Putamen (tissue), 1 donor: ENCODE measurements around the gene MRPL1.
"Not testable (repeated sequence)": the region's sequence is repeated elsewhere in the genome, so short reads cannot be mapped to it uniquely, and the experiment has no call there.

Source experiments
- DNase-seq: peaks from one replicate; pipeline ENCODE4 v3.0.0-alpha.2; 2016; ENCODE audit warnings: low spot score

Gene MRPL1

DNA sequence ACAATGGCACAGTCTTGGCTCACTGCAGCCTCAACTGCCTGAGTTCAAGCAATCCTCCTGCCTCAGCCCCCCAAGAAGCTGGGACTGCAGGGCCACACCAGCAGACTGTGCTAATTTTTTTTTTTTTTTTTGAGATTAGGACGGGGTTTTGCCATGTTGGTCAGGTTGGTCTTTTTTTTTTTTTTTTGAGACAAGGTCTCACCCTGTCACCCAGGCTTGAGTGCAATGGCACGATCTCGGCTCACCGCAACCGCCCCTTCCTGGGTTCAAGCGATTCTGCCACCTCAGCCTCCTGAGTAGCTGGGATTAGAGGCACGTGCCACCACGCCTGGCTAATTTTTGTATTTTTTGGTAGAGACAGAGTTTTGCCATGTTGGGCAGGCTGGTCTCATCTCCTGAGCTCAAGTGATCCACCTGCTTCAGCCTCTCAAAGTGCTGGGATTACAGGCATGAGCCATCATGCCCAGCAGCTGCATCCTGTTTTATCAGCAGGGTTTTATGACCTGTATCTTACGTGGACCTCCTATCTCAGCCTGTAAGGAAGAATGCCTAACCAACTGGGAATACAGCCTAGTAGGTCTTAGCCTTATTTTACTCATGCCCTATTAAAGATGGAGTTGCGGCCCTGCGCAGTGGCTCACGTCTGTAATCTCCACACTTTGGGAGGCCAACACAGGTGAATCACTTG, 13.2 kb upstream of the MRPL1 start:
- DNase-seq = no peak

DNA sequence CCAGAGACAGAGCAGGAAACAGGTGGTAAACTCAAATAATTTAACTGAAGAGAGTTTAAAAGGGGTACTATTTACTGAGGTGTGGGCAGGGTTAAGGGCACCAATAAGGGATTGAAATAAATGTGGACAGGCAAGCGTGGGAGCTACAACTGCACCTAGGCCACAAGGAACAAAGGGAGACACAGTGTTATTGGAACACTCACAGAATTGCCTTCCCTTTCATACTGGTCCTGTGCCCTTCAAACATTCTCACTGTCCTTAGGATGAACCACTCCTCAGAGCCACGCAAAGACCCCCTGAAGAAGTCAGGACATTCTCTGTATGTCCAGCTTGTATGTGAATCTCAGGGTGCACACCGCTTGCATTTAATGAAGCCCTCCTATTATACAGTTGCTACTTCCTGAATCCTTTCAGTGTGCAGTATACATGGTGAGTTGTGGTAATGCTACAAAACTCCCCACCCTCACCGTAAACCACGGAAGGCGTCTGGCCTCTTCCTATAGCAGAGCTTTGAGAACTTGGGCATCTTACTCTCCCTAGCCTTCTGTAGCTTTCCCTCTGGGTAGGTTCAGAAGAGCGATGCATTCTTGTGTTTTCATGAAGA, 9.6 kb upstream of the MRPL1 start:
- DNase-seq = no peak

DNA sequence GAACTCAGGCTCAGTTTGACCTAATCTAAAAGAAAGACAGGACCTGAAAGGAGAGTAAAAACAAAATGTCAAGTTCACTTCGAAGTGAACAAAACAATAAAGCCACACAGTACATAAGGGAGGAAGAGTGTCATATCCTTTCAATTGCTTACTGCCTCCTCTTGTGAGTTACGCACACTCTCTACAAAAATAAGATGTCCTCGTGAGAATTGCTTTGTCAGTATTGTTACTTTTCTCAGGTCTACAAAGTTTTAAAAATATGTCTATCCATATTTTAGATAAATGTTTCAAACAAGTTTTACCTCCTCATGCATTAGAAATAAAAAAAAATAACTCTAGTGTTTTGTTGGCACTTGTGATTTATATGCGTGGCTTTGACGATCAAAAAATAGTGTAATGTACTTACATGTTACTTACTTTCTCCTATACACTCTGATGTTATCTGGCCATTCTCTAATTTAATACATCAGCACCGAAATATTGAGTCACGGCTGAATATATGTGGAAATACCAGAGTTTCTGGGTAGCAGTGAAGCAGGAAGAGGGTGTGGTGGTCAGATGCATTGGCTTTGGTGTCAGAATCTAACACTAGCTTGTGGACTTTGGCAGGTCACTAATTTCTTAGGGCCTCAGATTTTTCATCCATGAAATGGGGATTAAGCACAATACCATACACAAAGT, 8.1 kb upstream of the MRPL1 start:
- DNase-seq = no peak

DNA sequence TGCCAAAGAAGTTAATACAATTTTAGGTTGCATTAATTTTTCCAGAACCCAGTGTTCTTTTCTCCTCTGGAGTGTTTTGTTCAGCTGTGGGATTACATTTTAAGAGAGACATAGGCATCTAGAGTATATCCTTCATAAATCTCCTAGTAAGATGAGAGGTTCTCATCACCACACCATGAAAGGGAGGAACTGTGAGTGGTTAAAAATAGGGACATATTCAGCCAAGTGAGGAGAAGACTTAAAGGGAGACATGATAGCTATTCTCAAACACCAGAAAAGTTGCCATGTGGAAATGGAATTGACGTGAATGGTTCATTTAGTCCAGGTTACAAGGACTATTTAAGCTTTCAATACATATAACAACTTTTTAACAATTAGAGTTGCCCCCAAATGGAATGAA, 6.5 kb upstream of the MRPL1 start:
- DNase-seq = no peak

DNA sequence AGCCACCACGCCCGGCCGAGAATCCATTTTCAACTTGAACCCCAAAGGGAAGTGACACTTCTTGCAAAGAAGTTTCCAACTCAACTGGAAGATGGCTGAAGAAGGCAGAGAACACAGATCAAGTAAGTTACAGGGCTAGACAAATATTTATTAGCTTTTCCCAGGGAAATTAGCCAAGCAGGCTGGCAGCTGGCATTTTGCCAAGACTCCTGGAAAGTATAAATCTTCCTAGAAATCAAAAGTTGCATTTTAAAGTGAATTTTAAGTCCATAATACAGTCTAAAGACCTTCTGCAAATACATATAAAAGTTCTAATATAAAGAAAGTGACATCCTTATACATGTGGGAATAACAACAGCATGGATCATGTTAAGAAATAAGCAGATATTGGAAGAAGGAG, 3.4 kb upstream of the MRPL1 start:
- no peak for DNase-seq

DNA sequence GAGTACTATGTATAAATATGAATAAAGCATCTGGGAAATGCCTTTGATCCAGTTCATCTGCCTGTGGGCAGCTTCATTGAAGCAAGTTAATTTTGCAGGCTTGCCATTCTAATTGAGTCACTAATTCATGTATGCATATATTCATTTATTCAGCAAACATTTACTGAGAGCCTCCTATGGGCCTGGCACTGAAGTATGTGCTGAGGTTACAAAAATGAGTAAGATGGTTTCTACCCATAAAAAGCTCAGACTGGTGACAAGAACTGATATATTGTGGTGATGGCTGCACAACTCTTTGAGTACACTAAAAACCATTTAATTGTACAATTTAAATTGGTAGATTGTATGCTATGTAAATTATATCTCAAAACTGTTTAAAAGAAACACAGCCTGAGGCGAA, 1.1 kb upstream of the MRPL1 start:
- DNase-seq = no peak

DNA sequence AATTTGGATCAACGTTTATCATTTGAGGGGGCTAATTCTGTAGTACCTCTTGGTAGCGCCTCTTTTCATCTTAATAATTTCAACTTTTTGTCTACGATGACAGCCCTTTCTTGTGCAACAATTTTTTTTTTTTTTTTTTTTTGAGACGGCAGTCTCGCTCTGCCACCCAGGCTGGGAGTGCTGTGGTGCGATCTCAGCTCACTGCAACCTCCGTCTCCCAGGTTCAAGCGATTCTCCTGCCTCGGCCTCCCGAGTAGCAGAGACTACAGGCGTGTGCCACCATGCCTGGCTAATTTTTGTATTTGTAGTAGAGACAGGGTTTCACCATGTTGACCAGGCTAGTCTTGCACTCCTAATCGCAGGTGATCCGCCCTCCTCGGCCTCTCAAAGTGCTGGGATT, 711 bp downstream of the MRPL1 start:
- not testable (repeated sequence) for DNase-seq

DNA sequence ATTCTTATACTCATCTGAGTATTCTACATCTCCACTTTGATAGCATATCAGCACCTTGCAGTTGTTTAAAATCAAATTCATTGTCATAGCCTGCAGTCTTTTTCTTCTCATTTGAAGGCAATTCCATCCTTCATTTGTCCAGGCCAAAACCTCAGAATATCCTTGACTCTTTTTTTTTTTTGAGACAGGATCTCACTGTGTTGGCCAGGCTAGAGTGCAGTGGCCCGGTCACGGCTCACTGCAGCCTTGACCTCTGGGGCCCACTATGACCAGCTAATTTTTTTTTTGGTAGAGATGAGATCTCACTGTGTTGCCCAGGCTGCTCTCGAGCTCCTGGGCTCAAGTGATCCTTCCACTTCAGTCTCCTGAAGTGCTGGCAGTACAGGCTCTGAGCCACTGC, 2.6 kb downstream of the MRPL1 start:
- DNase-seq = no peak

DNA sequence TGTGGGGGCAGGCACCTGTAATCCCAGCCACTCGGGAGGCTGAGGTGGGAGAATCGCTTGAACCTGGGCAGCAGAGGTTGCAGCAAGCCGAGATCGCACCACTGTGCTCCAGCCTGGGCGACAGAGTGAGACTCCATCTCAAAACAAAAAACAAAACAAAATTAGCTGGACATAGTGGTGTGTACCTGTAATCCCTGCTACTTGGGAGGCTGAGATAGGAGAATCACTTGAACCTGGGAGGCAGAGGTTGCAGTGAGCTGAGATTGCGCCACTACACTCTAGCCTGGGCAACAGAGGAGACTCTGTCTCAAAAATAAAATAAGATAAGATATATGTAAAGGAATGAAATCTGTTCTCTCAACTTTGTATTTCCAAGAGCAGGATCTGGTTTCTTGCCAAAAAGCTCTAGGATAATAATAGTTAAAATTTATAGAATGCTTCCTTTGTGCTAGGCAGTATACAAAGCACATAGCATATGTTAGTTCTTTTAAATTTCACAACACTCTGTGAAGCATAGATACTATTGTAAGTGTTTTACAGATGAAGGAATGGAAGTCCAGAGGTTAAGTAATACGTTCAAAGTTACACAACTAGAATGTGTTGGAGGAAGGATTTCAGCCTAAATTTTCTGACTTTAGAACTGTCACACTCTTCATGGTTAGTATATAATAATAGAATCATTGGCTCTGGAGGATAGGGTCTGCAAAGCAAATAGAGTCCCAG, 10.3 kb downstream of the MRPL1 start:
- no peak for DNase-seq

DNA sequence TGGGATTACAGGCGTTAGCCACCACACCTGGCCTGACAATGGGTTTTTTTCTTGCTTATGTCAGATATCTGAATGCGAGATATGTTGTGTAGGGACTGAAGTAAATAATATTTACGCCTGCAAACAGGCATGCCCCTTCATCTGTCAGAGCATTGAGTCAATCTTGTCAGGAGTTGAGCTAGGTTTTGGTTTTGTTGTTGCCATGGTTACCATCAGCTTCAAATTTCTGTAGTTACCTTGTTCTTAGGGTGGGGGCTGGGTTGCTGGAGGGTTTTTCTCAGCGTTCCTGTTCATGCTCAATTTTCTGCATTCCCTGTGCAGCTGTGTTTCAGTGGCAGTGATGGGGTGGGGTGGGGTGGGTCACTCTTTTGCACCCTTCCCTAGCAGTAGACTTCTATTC, 14.5 kb downstream of the MRPL1 start:
- DNase-seq = peak; percentile 12

DNA sequence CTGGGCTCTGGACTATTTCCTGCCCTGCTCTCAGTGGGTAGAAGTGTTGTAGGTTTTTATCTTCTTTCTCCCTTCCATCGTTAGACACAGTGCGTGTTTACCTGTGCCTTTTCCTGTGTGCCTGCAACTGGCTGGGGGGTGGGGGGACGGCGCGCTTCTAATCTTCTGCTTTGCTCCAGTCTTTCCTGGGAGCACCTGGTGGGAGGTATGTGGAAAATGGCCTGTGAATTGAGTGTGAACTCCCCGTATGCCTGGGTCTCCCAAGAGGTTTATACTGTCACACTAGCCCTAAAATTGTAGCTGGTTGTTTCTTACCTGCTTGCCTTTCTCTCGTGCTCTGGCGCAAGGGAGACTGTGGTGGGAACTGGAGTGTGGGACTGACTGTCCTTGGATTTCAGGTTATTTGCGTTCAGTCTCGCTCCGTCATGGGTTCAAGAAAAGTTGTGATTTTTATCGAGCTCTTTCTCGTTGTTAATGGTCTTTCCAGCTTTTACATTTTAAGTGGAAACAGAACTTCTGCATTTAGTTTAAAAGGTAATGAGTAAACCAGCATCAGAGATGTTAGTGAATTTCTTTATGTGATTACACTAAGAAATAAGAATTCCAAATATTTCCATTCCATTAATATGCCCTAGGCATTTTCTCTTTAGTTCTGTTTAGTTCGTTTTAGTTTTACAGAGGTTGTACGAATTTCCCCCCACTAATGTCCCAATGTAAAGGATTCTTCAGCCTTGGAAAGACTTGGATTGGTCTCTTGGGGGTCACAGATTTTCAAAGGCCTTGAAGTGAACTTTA, 15.3 kb downstream of the MRPL1 start:
- DNase-seq = no peak

DNA sequence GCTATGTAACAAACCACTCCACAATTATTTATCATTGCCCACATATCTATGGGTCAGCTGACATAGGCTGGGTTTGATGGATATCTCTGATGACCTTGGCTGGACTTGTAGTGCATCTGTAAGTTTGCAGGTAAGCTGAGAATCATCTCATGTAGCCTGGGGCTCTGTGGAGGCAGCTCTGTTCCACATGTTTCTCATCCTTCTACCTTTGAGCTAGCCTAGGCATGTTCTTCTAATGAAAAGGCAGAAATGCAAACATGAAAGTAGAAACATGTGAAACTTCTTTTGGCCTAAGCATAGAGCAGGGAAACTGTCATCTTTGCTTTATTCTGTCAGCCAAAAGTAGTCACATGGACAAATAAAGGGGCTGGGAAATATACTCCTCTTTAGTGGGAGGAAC, 18.2 kb downstream of the MRPL1 start:
- no peak for DNase-seq

DNA sequence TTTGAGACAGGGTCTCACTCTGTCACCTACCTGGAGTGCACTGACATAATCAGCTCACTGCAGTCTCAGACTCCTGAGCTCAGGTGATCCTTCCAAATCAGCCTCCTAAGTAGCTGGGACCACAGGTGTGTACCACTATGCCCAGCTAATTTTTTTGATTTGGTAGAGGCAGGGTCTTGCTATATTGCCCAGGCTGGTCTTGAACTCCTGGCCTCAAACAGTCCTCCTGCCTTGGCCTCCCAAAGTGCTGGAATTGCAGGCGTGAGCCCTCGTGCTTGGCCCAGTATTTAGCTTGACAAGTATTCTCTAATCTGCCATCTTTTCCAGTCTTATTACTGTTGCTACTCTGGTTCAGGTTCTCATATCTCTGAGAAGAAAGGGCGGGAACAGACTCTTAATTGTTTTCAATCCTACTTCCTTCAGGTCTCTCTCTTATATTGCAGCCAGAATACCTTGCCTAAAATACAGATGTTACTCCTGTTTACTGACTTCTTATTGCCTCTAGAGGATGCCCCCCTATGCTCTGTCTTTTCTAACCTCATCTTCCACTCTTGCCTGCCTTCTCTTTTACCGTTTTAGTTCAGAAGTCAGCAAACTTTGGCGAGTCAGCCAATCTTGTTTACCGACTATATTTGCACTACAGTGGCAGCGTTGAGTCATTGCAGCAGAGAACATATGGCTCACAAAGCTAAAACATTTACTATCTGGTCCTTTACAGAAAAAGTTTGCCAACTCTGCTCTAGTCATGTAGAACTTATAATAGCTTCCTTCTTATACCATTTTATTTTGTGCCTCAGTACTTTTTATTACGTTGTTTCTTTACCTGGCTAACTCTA, 19.0 kb downstream of the MRPL1 start:
- DNase-seq = no peak

DNA sequence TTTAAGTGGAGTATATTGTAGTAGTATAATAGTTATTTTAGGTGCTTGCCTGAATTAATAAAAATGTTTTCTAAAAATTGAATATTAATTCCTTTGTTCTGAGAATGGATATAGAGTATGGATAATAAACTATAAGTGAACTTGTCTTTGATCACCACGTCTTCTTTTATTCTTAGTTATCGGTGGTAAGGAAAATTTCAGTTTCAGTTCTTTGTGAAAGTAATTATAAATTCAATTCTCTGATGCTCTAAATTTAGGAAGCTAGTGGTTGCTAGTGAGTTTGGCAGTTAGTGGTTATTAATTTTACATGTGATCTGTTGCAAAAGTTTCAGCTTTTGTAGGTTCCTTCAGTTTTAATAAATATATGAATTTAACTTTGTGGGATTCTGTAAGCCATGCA, 30.8 kb downstream of the MRPL1 start:
- no peak for DNase-seq

DNA sequence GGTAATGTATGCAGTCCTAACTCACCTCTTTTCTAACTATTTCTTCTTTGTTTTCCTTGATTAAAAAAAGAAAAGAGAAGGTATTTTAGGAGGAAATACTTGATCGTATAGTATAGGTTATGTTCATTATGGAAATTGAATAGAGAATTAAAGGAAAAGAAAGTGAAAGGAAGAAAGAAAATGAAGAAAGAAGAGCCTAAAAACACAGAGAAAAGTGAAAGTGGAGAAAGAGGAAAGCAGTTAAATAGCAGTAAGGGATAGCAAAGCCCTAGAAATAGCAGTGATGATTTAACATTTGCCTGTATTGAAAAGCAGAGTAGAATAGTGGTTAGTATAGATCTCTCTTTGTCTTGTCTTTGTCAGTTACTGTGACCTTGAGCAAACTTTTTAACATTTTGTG, 37.0 kb downstream of the MRPL1 start:
- DNase-seq = no peak

DNA sequence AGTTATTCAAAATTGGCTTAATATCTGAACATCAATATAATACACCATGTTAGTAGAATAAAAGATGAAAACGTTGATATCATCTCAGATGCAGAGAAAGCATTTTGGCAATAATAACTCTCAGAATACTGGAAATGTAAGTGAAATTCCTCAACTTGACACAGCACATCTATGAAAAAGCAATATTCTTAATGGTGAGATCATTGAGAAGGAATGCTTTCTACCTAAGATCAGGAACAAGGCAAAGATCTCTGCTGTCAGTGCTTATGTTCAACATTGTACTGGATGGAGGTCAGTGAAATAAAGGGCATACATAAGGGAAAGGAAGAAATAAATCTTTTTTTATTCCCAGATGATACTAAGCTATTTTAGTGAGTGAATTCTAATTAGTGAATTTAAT, 40.6 kb downstream of the MRPL1 start:
- no peak for DNase-seq

DNA sequence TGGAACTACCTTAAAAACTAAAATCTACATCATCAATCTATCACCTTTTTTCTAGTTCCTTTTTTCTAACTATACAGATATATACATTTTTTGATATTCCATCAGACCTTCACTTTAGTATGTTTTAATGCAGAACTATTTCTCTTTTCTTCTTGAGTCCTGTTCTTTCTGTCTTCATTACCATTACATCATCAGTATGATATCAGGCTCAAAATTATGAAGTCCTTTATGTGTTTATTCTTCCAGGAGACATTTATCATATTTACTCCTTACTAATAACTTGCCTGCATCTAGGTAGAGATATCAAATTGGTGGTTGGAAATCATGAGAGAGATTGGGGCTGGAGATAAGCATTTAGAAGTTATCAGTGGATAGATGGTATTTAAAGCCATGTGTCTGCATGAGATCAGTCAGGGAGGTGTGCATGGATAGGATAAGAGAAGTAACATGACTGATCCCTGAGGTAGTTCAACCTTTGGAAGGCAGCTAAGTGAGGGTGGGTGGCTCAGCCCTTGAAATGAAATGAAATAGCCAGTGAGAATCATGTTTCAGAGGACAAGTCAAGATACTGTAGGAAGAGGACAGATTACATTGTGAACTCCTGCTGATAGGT, 43.1 kb downstream of the MRPL1 start:
- DNase-seq = no peak

DNA sequence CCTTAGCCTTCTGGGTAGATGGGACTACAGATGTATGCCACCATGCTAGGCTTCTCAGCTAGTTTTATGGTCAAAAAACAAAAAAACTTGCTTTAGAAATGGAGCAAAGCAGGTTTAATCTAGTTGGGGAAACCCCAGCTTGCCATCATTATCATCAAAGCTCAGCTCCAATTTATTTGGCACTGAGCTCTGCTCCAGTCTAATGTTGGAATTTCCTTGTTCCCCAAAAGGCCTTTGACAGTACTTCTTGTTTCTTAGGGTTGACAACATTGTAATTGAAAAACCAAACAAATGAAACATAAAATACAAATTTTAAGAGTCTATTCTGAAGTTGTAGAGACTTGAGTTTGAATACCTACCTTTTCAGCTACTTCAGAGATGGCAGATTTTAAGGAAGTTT, 48.0 kb downstream of the MRPL1 start:
- no peak for DNase-seq

DNA sequence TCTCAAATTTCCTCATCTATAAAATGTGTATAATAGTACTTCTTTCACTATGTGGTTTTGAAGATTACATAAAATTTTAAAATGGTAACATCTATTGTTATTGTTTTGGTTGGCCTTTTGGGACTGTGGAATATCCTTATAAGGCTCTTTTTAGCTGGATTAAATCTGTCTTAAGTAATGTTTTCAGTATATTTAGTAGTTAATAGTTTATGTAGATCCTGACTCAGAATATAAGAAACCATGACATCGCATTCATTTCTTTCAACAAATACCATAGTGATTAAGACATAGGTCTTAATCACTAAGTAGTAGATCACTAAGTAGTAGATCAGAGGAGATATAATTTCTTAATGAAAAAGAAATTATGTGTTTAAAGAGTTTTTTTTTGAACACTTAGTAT, 48.5 kb downstream of the MRPL1 start:
- no peak for DNase-seq

DNA sequence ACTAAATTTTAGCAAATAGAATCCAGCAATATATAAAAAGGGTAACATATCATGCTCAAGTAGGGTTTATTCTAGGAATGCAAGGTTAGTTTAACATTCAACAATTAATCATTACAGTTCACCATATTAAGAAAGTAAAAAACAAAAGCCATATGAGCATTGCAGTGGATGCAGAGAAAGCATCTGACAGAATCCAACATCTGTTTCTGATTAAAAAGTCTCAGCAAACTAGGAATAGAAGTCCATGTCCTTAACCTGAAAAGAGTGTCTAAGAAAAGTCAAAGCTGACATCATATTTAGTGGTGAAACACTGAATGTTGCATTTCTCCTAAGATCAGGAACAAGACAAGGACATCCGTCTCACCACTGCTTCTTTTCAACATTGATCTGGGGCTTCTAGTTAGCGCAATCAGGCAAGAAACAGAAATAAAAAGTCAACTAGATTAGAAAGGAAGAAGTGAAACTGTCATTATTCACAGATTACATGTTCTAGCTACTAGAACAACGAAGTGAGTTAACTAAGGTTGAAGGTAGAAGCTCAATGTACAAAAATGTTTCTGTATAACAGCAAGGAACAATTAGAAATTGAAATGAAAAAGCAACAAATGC, 49.3 kb downstream of the MRPL1 start:
- no peak for DNase-seq
